OCI-LY7 (cell line): ENCODE data around the gene CCL1. TPM values are rescaled to one million over a fixed set of nuclear protein-coding genes. Genes with fewer than 3 reads are reported as not detected.

Source experiments
- BruUV-seq: library from RNA; stranded (reverse); fragments of 400-500 nt; replicated peaks from 2 replicates; lab custom pipeline; 2021; lab: Mats Ljungman, UMichigan
- CTCF ChIA-PET: fragments of 300-600 bp; sonication (Branson Sonifier 250); formaldehyde crosslinking; loops from one replicate; lab custom pipeline; 2022; ENCODE audit warnings: antibody characterized with exemption; ENCODE audit not compliant: unreplicated experiment; lab: Charles Lee
- POLR2A ChIA-PET: fragments of 300-600 bp; sonication (Branson Sonifier 250); formaldehyde crosslinking; loops from one replicate; lab custom pipeline; 2022; ENCODE audit warnings: antibody characterized with exemption; lab: Charles Lee
- DNase-seq: peaks from one replicate; pipeline ENCODE4 v3.0.0-alpha.2; 2015; ENCODE audit warnings: low spot score
- H2AFZ ChIP-seq: fragments of 200-600 bp; sonication (generic), shearing (Covaris generic); 2 replicates; pipeline ENCODE4 v1.6.1; 2014; ENCODE audit warnings: mild to moderate bottlenecking, antibody characterized with exemption, low read length, moderate library complexity
- H3K27ac ChIP-seq: fragments of 200-600 bp; sonication (generic); 2 replicates; pipeline ENCODE4 v1.5.1; 2014; ENCODE audit warnings: mixed run types, low read depth, mild to moderate bottlenecking, moderate library complexity, low read length, inconsistent platforms; ENCODE audit not compliant: poor library complexity, severe bottlenecking
- H3K36me3 ChIP-seq: fragments of 200-600 bp; sonication (generic); 2 replicates; pipeline ENCODE4 v1.6.1; 2014; ENCODE audit warnings: mild to moderate bottlenecking, antibody characterized with exemption, low read length, moderate library complexity, mixed read lengths; ENCODE audit not compliant: insufficient read depth
- H3K4me1 ChIP-seq: fragments of 200-600 bp; sonication (generic); 2 replicates; pipeline ENCODE4 v1.5.1; 2014; ENCODE audit warnings: mild to moderate bottlenecking, low read length; ENCODE audit not compliant: insufficient read depth, poor library complexity, severe bottlenecking
- H3K4me2 ChIP-seq: fragments of 200-600 bp; sonication (generic); 2 replicates; pipeline ENCODE4 v1.6.1; 2014; ENCODE audit warnings: mild to moderate bottlenecking, low read length
- H3K4me3 ChIP-seq: fragments of 200-600 bp; sonication (generic); 2 replicates; pipeline ENCODE4 v1.5.1; 2014; ENCODE audit warnings: mild to moderate bottlenecking, low read depth, low read length; ENCODE audit not compliant: poor library complexity, severe bottlenecking
- H3K79me2 ChIP-seq: fragments of 200-600 bp; sonication (generic); 2 replicates; pipeline ENCODE4 v1.6.1; 2016; ENCODE audit warnings: low read depth, mild to moderate bottlenecking, low read length, moderate library complexity, mixed read lengths; ENCODE audit not compliant: insufficient read depth
- H3K9me2 ChIP-seq: fragments of 200-600 bp; sonication (generic); 2 replicates; pipeline ENCODE4 v1.6.1; 2016; ENCODE audit warnings: mild to moderate bottlenecking, low read length, mixed read lengths; ENCODE audit not compliant: insufficient read depth
- H3K9me3 ChIP-seq: fragments of 200-600 bp; sonication (generic); 2 replicates; pipeline ENCODE4 v1.6.1; 2014; ENCODE audit warnings: mild to moderate bottlenecking, mixed run types, low read length, mixed read lengths
- H4K20me1 ChIP-seq: fragments of 200-600 bp; sonication (generic); 2 replicates; pipeline ENCODE4 v1.6.1; 2014; ENCODE audit warnings: mild to moderate bottlenecking, antibody characterized with exemption, low read length, moderate library complexity, mixed read lengths; ENCODE audit not compliant: insufficient read depth
- CTCF ChIP-seq: fragments of 200-600 bp; sonication (generic); conservative IDR thresholded peaks from 2 replicates; pipeline ENCODE4 v1.5.1; 2014; ENCODE audit warnings: mild to moderate bottlenecking, antibody characterized with exemption, low read length, moderate library complexity, mixed read lengths
- EZH2phosphoT487 ChIP-seq: fragments of 200-600 bp; sonication (generic); IDR thresholded peaks from 2 replicates; pipeline ENCODE4 v1.6.1; 2018; ENCODE audit warnings: low read depth, borderline replicate concordance, mild to moderate bottlenecking, mixed run types, antibody characterized with exemption, low read length, moderate library complexity, mixed read lengths
- intact Hi-C: fragments of 100-400 bp; cut with micrococcal nuclease; formaldehyde crosslinking; loops from one replicate; pipeline ENCODE4 v1.10.0; 2022; ENCODE audit not compliant: unreplicated experiment
- total RNA-seq, 2 experiments: library from RNA; depleted of rRNA in 1 of 2; stranded (reverse); fragments of >200 nt in 1 of 2; shearing (Covaris generic) in 1 of 2; gene quantifications; 2 replicates each; pipeline ENCODE4 v1.2.3, GENCODE V29; 2014 to 2022

CCL1 gene
- total RNA-seq, 2 experiments from 2014 or later: not detected

DNA sequence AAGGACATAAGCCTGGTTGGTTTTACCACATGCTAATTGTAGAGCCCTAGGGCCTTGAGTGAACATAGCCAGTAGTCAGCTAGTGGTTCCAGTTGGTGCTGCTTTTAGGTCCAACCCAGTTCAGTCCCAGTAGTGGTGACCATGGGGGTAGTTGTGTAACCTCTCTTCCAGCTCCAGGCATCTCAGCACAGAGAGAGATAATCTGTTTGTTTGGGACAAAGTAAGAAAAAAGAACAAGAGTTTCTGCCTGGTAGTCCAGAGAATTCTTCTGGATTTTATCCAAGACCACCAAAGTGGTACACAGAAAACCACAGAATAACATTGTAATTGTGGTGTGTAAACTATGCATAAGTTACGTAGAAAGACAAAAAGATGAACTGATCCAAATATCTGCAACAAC lies 11.9 kb downstream of the CCL1 start:
- no TSS peak for BruUV-seq
- DNase-seq: no peak
- no peak overlapping the region for H3K4me3 ChIP-seq
- H3K9me2 ChIP-seq: no peaks in the 10 kb centered on the region
- no peaks in the 10 kb centered on the region for H4K20me1 ChIP-seq
- no peaks in the 10 kb centered on the region for H3K79me2 ChIP-seq
- no peaks in the 10 kb centered on the region for H3K4me1 ChIP-seq
- no peak overlapping the region for H3K4me2 ChIP-seq
- H3K36me3 ChIP-seq: no peaks in the 10 kb centered on the region
- H3K9me3 ChIP-seq: no peaks in the 10 kb centered on the region
- no peak for TF ChIP-seq EZH2phosphoT487
- no peak overlapping the region for H2AFZ ChIP-seq
- CTCF ChIA-PET: no interaction called here
- POLR2A ChIA-PET: no interaction called here
- intact Hi-C loops: loop anchor here (10.0 kb wide), 2 partner anchors 126 to 164 kb away; no protein-coding TSS in a partner anchor
- no peak overlapping the region for H3K27ac ChIP-seq

GRCh38 chr17:34349751-34350150 lies 13.3 kb downstream of the CCL1 start:
- Histone ChIP-seq H3K4me2 (no peak overlapping the region), H3K79me2 (no peaks in the 10 kb centered on the region), H3K4me1 (no peaks in the 10 kb centered on the region), H3K27ac (no peak overlapping the region), H3K36me3 (no peaks in the 10 kb centered on the region), H2AFZ (no peak overlapping the region), H3K9me2 (no peaks in the 10 kb centered on the region), H3K4me3 (no peak overlapping the region), H4K20me1 (no peaks in the 10 kb centered on the region), H3K9me3 (no peaks in the 10 kb centered on the region)
- intact Hi-C loops: loop anchor here (10.0 kb wide), 2 partner anchors 125 to 165 kb away; no protein-coding TSS in a partner anchor
- TF ChIP-seq EZH2phosphoT487 (no peak), CTCF (no peak)
- no peak for DNase-seq
- POLR2A ChIA-PET: no interaction called here
- CTCF ChIA-PET: no interaction called here
- BruUV-seq: no TSS peak

DNA sequence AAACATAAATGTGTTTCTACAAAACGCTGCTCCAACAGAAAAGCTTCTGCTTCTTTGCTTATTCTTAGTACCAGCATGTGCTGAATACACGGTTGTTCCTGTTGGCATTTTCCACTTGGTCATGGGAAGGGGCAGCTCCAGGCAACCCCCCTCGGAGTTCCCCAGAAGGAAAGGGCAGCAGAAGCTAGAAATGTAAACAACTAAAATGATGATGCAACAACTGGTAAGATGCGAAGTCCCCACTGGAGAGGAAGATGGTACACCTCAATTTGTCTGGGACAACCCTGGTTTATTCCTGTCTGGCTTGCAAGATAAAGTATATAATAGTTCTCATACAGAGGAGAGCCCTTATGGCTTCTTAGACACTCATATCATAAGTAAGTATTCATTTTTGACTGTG lies 16.0 kb downstream of the CCL1 start:
- DNase-seq: no peak
- Histone ChIP-seq H3K27ac (no peak overlapping the region), H3K79me2 (no peaks in the 10 kb centered on the region), H3K4me2 (no peak overlapping the region), H3K36me3 (no peaks in the 10 kb centered on the region), H3K9me2 (no peaks in the 10 kb centered on the region), H2AFZ (no peak overlapping the region), H3K4me3 (no peak overlapping the region), H3K9me3 (no peaks in the 10 kb centered on the region), H4K20me1 (no peaks in the 10 kb centered on the region), H3K4me1 (no peaks in the 10 kb centered on the region)
- ChIA-PET CTCF (no interaction called here), POLR2A (no interaction called here)
- intact Hi-C loops: no loop called here
- BruUV-seq: no TSS peak
- TF ChIP-seq EZH2phosphoT487: no peak
- no peak for TF ChIP-seq CTCF
